HepG2 (cell line): Measurements from ENCODE around the gene CLEC16A. TPM values are rescaled to one million over a fixed set of nuclear protein-coding genes. Genes with fewer than 3 reads are reported as not detected.

Experiments
- ATF1 ChIP-seq: IDR thresholded peaks from 2 replicates; pipeline ENCODE4 v1.6.1; 2016; ENCODE audit warnings: mild to moderate bottlenecking, control low read depth
- ATM ChIP-seq: fragments of 450-650 bp; IDR thresholded peaks from 2 replicates; pipeline ENCODE4 v1.7.1; 2017; ENCODE audit warnings: mild to moderate bottlenecking, borderline replicate concordance
- CEBPG ChIP-seq: IDR thresholded peaks from 2 replicates; pipeline ENCODE4 v1.6.1; 2016
- CENPX ChIP-seq: sonication (generic); formaldehyde crosslinking; IDR thresholded peaks from 2 replicates; pipeline ENCODE4 v1.9.0; 2021; ENCODE audit warnings: mild to moderate bottlenecking, missing genetic modification reagents, moderate library complexity
- NFIB ChIP-seq: sonication (generic); formaldehyde crosslinking; IDR thresholded peaks from 2 replicates; pipeline ENCODE4 v1.9.0; 2021; ENCODE audit warnings: missing genetic modification reagents, mild to moderate bottlenecking, borderline replicate concordance
- TAF15 ChIP-seq: fragments of 200-400 bp; formaldehyde crosslinking; IDR thresholded peaks from one replicate; pipeline ENCODE4 v1.6.1; 2018; ENCODE audit warnings: mild to moderate bottlenecking, low read depth, low read length; ENCODE audit not compliant: poor library complexity, severe bottlenecking
- ZIK1 ChIP-seq: sonication (generic); formaldehyde crosslinking; IDR thresholded peaks from 2 replicates; pipeline ENCODE4 v1.5.0; 2020; ENCODE audit warnings: mild to moderate bottlenecking, low read depth, missing genetic modification reagents, borderline replicate concordance
- ZMYM2 ChIP-seq: sonication (generic); formaldehyde crosslinking; IDR thresholded peaks from 2 replicates; pipeline ENCODE4 v1.8.0; 2022; ENCODE audit warnings: mild to moderate bottlenecking, missing genetic modification reagents
- polyA plus RNA-seq, 8 experiments: library from polyadenylated mRNA; depleted of rRNA in 3 of 8; stranded (reverse) in 7 of 8; unstranded in 1 of 8; fragments of >200 nt; fragmentation: Illumina TruSeq in 4 of 8; extraction: Trizol in 4 of 8; gene quantifications; 2 replicates each; pipeline versions ENCODE4 v1.2.1 to v1.2.3, GENCODE V29; 2011 to 2016; ENCODE audit warnings: low read depth in 4 of 8, missing spikeins in 1 of 8, mixed read lengths in 1 of 8; ENCODE audit not compliant: insufficient read depth in 1 of 8
- total RNA-seq, 5 experiments: library from RNA; depleted of rRNA; stranded (reverse); fragments of >200 nt; fragmentation: Illumina TruSeq; extraction: Trizol; gene quantifications; 2 replicates each; pipeline ENCODE4 v1.2.3, GENCODE V29; 2016; ENCODE audit warnings: low read depth in 1 of 5
- TF ChIP-seq, protein P1 (sequence below): sonication (generic); formaldehyde crosslinking; IDR thresholded peaks from 2 replicates; pipeline ENCODE4 v1.5.1; 2020; ENCODE audit warnings: mild to moderate bottlenecking, moderate library complexity, missing genetic modification reagents

CLEC16A gene
- total and polyA plus RNA-seq, 2 of the 13 experiments (the other 11 are each of a cell fraction or from before 2014, with no cell fraction given) = 8.5 to 10.3 TPM

DNA sequence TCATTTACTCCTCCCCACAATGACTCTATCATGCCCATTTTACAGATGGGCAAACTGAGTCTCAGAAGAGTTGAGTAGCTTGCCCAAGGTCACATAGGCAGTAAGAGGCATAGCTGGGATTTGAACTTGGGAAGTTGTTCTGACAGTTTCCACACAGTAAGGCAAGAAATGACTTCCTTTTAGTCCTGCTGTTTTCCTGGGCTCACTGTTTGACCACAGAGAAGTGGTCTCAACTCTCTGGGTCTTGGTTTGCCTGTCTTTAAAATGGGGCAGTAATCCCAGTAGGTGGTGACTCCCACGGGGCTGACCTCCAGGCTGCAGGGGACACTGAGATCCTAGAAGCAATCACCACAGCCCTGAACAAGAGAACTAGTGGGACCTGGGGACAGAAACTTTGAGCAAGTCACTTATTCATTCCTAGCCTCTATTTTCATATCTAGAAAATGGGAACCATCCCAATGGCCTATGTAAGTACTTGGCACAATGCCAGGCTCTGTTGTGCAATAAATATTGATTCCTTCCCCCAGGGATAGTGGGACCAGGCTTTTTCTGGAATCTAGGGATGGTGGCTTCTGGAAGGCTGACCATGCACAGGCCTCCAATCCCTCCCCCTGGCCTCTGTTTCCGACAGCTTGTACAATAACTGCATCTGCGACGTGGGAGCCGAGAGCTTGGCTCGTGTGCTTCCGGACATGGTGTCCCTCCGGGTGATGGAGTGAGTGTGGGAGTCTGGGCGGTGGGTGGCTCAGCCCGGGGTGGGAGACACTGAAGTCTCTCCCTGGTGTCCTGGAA, 22.6 kb upstream of the CLEC16A start (continued):
- TF ChIP-seq TAF15 (no peak), ATM (no peak), ZMYM2 (CRISPR knock-in tag) (peak; percentile 58; the same call in 1 of the 2 replicates), NFIB (CRISPR knock-in tag) (peak; percentile 97), CENPX (CRISPR knock-in tag) (no peak), CEBPG (CRISPR knock-in tag) (peak; percentile 65), ATF1 (no peak), ZIK1 (CRISPR knock-in tag) (no peak)
- TF ChIP-seq, protein P1, sequence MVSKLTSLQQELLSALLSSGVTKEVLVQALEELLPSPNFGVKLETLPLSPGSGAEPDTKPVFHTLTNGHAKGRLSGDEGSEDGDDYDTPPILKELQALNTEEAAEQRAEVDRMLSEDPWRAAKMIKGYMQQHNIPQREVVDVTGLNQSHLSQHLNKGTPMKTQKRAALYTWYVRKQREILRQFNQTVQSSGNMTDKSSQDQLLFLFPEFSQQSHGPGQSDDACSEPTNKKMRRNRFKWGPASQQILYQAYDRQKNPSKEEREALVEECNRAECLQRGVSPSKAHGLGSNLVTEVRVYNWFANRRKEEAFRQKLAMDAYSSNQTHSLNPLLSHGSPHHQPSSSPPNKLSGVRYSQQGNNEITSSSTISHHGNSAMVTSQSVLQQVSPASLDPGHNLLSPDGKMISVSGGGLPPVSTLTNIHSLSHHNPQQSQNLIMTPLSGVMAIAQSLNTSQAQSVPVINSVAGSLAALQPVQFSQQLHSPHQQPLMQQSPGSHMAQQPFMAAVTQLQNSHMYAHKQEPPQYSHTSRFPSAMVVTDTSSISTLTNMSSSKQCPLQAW (CRISPR knock-in tag) = 0 out of 2 replicates have a peak, but pooled peaks have one; percentile 32
